ENCODE measurements around the gene ICAM1.

GRCh38 chr19:10258080-10258710 lies 12.7 kb upstream of the ICAM1 start:
- TF ChIP-seq YY1 (IDR thresholded peaks at IDR 0.05; ENCODE audit: insufficient read depth, insufficient read length) (no peak), SUZ12 (IDR thresholded peaks at IDR 0.05; ENCODE audit: extremely low read depth, insufficient read depth, insufficient read length) (no peak), ZNF274 (IDR thresholded peaks at IDR 0.05; ENCODE audit: low read depth, low read length) (no peak)
